NCI-H1694 treated with DMSO at 0.1 percent for 48 hours (cell line): ENCODE data around the gene LRBA.
"Not testable (repeated sequence)": the region's sequence is repeated elsewhere in the genome, so short reads cannot be mapped to it uniquely, and the experiment has no call there.

Experiments
- DNase-seq: peaks from one replicate; lab custom pipeline; 2025; lab: John Stamatoyannopoulos, UW

The LRBA gene

DNA sequence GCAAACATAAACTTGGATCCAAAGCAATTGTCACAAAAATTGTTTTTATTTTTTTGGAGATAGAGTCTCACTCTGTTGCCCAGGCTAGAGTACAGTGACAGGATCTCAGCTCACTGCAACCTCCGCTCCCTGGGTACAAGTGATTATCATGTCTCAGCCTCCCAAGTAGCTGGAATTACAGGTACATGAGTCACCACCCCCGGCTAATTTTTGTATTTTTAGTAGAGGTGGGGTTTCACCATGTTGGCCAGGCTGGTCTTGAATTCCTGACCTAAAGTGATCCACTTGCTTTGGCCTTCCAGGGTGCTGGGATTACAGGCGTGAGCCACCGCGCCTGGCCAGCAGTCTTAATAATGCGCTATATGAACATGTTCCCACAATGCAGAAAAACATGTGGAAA lies 272.2 kb downstream of the LRBA start:
- not testable (repeated sequence) for DNase-seq

GRCh38 chr4:150739591-150739990 lies 275.5 kb downstream of the LRBA start:
- no peak for DNase-seq

DNA sequence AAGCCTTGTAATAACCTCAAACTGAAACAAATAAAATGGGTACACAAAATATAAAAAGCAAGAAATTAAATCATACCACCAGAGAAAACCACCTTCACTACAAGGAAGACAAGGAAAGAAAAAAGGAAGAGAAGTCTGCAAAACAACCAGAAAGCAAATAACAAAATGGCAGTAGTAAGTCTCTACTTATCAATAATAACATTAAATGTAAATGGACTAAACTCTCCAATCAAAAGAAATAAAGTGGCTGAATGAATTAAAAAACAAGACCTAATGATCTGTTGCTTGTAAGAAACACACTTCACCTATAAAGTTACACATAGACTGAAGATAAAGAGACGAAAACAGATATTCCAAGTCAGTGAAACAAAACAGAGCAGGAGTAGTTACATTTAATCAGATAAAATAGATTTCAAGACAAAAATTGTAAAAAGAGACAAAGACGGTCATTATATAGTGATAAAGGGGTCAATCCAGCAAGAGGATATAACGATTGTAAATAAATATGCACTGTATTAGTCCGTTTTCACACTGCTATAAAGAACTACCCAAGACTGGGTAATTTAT lies 289.0 kb downstream of the LRBA start:
- DNase-seq, result no peak

- no peak for DNase-seq
These were observed 291.2 kb downstream of the LRBA start for GRCh38 chr4:150723727-150724411.

GRCh38 chr4:150722908-150723362 lies 292.1 kb downstream of the LRBA start:
- DNase-seq, result no peak

DNA sequence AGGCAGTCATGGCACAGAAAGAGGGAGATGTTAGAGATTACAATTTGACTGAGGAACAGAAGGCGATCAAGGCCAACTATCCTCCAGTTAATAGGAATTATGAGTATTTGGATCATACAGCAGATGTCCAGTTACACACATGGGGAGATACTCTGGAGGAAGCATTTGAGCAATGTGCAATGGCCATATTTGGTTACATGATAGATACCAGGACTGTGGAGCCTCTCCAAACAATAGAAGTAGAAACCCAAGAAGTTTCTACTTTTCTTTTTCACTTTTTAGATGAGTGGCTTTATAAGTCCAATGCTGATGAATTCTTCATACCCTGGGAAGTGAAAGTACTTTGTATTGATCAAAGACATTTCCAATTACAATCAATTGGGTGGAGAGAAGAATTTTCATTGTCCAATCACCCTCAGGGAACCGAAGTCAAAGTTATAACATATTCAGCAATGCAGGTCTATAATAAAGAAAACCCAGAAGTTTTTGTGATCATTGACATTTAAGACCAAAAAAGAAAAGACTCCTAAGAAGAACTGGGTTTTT lies 294.0 kb downstream of the LRBA start:
- DNase-seq, result no peak

DNA sequence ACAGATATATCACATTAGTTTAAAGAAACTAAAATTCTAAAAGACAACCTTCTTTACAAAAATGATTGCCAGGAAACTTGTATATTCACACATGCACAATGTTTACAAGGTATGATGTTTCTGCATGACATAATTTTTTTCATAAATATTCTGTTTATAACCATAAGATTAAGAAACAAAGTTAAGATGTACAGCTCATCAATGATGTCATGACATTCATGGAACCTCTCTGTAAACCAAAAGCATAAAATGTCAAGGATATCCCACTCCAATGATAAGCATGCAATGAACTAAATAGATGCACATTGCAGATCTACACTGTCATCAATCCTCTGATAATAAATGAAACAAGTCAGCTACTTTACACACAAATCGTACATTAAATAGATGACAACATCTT lies 297.1 kb downstream of the LRBA start:
- no peak for DNase-seq

GRCh38 chr4:150714462-150715438 lies 300.3 kb downstream of the LRBA start:
- DNase-seq, result no peak

DNA sequence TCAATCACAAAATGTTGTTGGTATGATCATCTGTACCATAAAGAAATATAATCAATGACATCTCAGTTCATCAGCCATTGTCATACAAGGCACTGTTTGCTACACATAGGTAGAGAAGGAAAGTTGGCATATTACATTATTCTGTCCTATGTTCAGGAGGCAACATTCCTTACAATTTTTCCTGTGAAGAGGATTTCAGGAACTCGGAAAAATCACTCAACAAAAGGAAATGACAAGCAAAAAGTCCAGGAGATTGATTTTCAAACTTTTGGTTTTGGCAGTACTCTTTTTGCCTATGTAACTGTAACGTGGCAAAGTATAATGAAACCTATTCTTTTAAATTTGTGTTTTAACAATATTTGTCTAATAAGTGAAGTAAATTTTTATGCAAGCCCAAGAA lies 301.8 kb downstream of the LRBA start:
- no peak for DNase-seq

- DNase-seq, result no peak
These were observed 304.2 kb downstream of the LRBA start for GRCh38 chr4:150710770-150711375.

DNA sequence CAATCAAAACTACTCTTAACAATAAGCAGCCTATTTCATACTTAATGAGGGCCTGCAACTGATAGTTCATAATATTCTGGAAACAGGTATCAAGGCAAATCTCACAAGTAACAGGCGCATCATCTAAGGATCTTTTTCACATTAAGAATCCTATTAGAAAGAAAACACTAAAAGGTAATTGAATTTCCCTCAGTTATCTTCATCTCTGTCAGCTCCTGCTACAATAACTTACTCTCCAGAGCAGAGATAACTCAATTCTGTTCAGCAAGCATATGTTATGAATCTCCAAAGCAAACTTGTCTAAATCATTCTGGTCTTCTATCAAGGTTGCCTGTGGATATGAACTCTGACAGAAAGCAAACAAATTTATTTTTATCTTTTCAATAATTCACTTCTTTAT lies 307.1 kb downstream of the LRBA start:
- no peak for DNase-seq

- DNase-seq, result no peak
These were observed 315.5 kb downstream of the LRBA start for GRCh38 chr4:150699599-150699998.

DNA sequence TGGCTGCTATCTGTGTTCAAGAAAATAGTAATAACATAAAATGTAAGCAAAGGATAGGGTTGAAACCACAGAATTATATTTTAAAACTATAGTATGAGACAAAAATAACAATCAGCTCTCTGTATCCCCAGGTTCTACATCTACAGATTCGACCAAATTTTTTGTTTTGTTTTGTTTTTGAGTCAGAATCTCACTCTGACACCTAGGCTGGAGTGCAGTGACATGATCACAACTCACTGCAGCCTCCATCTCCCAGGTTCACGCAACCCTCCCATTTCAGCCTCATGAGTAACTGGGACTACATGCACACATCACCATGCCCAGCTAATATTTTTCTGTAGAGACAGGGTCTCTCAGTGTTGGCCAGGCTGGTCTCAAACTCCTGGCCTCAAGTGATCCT lies 319.9 kb downstream of the LRBA start:
- no peak for DNase-seq

GRCh38 chr4:150694438-150694837 lies 320.6 kb downstream of the LRBA start:
- no peak for DNase-seq

DNA sequence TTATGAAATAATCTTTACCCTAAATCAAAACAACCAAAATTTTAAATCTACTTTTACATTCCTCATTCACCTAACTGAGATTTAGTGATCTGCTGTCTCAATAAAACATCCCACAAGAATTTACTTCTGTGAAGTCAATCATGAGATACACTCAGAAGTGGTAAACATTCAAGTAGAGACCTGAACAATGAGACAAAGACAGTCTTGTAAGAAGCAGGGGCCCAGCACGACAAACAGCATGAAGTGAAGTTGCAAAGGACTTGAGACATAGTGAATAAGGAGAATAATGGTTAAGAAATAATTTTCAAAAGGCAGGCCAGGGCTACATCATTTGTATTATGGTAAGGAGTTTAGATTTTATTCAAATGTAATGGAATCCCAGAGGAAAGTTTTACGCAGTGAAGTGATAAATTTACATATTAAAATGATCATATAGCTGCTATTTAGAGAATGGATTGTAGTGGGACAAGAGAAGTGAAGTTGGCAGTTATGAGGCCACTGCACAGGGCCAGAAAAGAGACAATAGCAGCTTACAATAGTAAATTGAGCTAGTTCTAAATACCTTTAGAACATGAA lies 331.2 kb downstream of the LRBA start:
- no peak for DNase-seq

DNA sequence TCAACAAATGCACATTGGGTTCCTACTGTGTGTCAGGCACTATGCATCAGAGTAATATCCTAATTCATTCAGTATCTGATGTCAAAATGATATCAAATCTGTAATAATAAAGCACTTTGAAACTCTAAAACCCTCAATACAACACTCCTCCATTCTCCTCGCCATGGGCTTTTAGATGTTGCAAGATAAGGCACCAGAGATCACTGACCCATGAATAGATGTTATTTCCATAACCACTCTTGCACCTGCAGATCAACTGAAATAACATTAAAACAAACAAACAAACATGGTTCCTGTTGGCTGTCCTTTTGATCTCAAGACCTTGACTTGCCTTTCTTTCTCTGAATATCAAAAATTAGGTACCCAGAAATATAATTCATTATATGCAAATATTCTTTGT lies 333.0 kb downstream of the LRBA start:
- no peak for DNase-seq

DNA sequence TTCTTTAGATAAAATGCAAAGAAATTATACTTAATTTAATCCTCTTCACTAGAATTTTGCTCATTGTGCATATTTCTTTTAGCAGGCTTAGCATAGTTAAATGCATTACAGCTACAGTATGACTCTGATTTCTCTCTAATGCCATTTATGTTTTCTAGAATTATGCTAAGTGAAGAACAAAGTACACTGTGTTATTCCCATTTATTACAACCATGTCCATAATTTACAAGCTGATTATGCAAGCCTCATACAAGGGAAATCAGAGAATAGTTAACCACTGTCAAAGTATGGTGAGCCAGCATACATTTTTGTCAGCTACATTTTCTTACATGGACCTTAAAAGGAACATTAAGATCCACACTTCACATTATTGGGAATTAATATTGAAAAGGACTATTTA lies 334.0 kb downstream of the LRBA start:
- no peak for DNase-seq

- DNase-seq, result no peak
These were observed 334.4 kb downstream of the LRBA start for GRCh38 chr4:150680651-150681050.

DNA sequence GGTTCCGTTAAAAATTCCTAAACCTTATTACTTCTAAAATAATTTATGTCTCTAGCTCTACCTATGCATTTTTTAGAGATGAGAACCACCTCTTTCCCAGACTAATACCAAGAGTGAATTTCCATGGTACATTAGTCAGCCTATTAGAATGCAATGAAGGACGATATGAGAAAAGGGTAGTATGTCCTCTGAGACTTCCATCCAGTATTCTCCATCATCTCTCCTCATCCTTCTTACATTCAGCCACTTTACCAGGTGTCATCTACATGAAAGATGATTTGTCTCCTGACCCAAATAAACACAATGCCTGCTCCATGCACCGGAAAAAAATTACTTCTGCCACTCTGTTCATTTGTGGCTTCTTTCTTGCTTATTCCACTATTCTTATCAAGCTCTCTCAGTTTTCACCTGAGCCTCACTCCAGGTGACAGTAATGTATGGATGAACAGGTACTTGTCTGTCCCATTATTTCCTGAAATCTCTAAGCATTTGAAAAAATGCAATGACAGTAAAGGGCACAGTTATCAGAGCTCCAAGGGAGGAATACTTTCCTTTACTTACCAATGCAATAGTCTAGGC lies 335.2 kb downstream of the LRBA start:
- no peak for DNase-seq

GRCh38 chr4:150679018-150679764 lies 335.9 kb downstream of the LRBA start:
- DNase-seq, result no peak

DNA sequence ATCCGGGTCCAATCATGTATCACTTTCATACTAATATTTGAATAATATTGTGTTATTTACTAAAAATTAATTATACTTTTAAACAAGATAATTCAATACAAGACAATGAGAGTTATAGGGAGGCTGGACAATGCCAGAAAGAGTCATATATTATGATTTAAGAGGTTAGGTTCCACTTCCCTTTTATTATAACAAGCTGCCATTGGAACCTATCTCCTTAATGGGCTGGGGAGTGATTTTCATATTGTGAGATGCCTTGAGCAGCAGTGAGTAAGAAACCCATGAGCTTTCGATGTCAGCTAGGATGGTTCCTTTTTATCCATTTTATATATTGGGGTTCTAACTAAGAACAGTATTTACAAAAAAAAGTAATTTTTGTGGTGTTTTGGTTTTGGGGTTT lies 341.3 kb downstream of the LRBA start:
- no peak for DNase-seq
